HepG2 (cell line): ENCODE data around the gene BNIP1. TPM values are rescaled to one million over a fixed set of nuclear protein-coding genes. Genes with fewer than 3 reads are reported as not detected.

Experiments
- FOXA3 ChIP-seq: IDR thresholded peaks from 2 replicates; pipeline ENCODE4 v1.6.1; 2016; ENCODE audit warnings: missing genetic modification reagents, missing compliant biosample characterization
- KDM5B ChIP-seq: sonication (generic); formaldehyde crosslinking; IDR thresholded peaks from 2 replicates; pipeline ENCODE4 v1.4.0; 2020; ENCODE audit warnings: missing genetic modification reagents, mild to moderate bottlenecking, borderline replicate concordance
- MIXL1 ChIP-seq: IDR thresholded peaks from 2 replicates; pipeline ENCODE4 v1.6.1; 2016
- NFE2L1 ChIP-seq: sonication (generic); formaldehyde crosslinking; IDR thresholded peaks from 2 replicates; pipeline ENCODE4 v1.4.0; 2020; ENCODE audit warnings: missing genetic modification reagents, mild to moderate bottlenecking, borderline replicate concordance
- PTBP1 ChIP-seq: fragments of 200-400 bp; formaldehyde crosslinking; IDR thresholded peaks from 2 replicates; pipeline ENCODE4 v1.6.1; 2018; ENCODE audit warnings: low read length, low read depth; ENCODE audit not compliant: poor library complexity, severe bottlenecking
- RARA ChIP-seq: IDR thresholded peaks from 2 replicates; pipeline ENCODE4 v1.6.1; 2016; ENCODE audit warnings: missing genetic modification reagents, missing compliant biosample characterization
- ZC3H13 ChIP-seq: sonication (generic); formaldehyde crosslinking; IDR thresholded peaks from 2 replicates; pipeline ENCODE4 v1.8.1; 2023; ENCODE audit warnings: mild to moderate bottlenecking, missing genetic modification reagents, moderate library complexity
- ZNF7 ChIP-seq: IDR thresholded peaks from 2 replicates; pipeline ENCODE4 v1.6.1; 2016; ENCODE audit warnings: missing biosample characterization, missing genetic modification reagents
- ZNF720 ChIP-seq: sonication (generic); formaldehyde crosslinking; IDR thresholded peaks from 2 replicates; pipeline ENCODE4 v1.4.0; 2020; ENCODE audit warnings: missing genetic modification reagents
- polyA plus RNA-seq, 8 experiments: library from polyadenylated mRNA; depleted of rRNA in 3 of 8; stranded (reverse) in 7 of 8; unstranded in 1 of 8; fragments of >200 nt; fragmentation: Illumina TruSeq in 4 of 8; extraction: Trizol in 4 of 8; gene quantifications; 2 replicates each; pipeline versions ENCODE4 v1.2.1 to v1.2.3, GENCODE V29; 2011 to 2016; ENCODE audit warnings: low read depth in 4 of 8, missing spikeins in 1 of 8, mixed read lengths in 1 of 8; ENCODE audit not compliant: insufficient read depth in 1 of 8
- total RNA-seq, 5 experiments: library from RNA; depleted of rRNA; stranded (reverse); fragments of >200 nt; fragmentation: Illumina TruSeq; extraction: Trizol; gene quantifications; 2 replicates each; pipeline ENCODE4 v1.2.3, GENCODE V29; 2016; ENCODE audit warnings: low read depth in 1 of 5
- TF ChIP-seq, protein P1 (sequence below): IDR thresholded peaks from 2 replicates; pipeline ENCODE4 v1.4.0; 2020; ENCODE audit warnings: mild to moderate bottlenecking, missing genetic modification reagents
- TF ChIP-seq, protein P2 (sequence below): sonication (generic); formaldehyde crosslinking; IDR thresholded peaks from 2 replicates; pipeline ENCODE4 v1.4.0; 2020; ENCODE audit warnings: low read depth, mild to moderate bottlenecking, missing genetic modification reagents
- TF ChIP-seq, protein P3 (sequence below): sonication (generic); formaldehyde crosslinking; IDR thresholded peaks from 2 replicates; pipeline ENCODE4 v1.4.0; 2020; ENCODE audit warnings: missing genetic modification reagents
- TF ChIP-seq, protein P4 (sequence below): sonication (generic); formaldehyde crosslinking; IDR thresholded peaks from 2 replicates; pipeline ENCODE4 v1.4.0; 2020; ENCODE audit warnings: missing genetic modification reagents; ENCODE audit errors: not compliant biosample characterization
- TF ChIP-seq, protein P5 (sequence below): sonication (generic); formaldehyde crosslinking; conservative IDR thresholded peaks from 2 replicates; pipeline ENCODE4 v1.8.0; 2022; ENCODE audit warnings: missing genetic modification reagents

BNIP1 gene
- total and polyA plus RNA-seq, 2 of the 13 experiments (the other 11 are each of a cell fraction or from before 2014, with no cell fraction given): 13.2 to 16.9 TPM

DNA sequence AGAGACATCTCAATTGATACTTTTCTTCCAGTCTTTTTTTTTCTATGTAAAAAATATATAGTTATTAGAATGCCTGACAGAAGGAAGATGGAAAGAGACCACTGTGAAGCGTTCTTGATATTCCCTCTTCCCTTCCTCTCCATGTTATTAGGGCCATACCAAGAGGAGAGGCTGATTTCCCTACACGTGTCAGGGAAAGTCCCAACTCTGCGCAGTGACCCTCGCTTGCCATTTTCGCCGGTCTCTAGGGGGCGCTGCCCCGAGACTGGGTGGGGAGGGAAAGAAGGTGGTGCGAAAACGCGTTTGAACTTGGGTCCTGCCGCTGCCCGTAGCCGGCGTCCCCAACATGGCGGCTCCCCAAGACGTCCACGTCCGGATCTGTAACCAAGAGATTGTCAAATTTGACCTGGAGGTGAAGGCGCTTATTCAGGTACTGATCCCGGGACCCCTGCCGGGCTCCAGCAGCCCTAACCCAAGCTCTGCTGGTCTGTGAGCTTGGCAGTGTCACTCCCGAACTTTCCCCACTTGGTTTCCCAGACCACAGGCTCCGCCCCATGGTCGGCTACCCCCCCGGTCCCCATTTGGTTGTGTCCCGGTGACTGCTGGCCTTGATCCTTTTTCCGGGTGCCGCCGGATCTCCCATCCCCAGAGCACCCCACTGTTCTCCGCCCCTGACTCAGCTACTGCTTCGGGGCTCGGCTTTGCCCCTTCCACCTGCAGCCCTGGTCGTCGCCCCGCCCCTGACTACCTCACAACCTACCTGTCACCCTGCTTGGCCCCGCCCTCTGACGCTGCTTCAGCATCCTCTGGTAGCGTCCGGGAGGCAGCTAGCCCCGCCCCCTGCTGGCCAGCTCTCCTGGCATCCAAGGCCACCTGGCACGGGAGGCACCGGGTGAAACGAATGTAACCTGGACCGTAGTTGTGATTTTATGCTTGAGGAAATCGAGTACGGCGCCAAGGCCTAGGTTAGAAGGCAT lies at the start of gene BNIP1 (continued):
- peak; percentile 59; the same call in 1 of the 2 replicates for TF ChIP-seq ZC3H13
- TF ChIP-seq, protein P1, sequence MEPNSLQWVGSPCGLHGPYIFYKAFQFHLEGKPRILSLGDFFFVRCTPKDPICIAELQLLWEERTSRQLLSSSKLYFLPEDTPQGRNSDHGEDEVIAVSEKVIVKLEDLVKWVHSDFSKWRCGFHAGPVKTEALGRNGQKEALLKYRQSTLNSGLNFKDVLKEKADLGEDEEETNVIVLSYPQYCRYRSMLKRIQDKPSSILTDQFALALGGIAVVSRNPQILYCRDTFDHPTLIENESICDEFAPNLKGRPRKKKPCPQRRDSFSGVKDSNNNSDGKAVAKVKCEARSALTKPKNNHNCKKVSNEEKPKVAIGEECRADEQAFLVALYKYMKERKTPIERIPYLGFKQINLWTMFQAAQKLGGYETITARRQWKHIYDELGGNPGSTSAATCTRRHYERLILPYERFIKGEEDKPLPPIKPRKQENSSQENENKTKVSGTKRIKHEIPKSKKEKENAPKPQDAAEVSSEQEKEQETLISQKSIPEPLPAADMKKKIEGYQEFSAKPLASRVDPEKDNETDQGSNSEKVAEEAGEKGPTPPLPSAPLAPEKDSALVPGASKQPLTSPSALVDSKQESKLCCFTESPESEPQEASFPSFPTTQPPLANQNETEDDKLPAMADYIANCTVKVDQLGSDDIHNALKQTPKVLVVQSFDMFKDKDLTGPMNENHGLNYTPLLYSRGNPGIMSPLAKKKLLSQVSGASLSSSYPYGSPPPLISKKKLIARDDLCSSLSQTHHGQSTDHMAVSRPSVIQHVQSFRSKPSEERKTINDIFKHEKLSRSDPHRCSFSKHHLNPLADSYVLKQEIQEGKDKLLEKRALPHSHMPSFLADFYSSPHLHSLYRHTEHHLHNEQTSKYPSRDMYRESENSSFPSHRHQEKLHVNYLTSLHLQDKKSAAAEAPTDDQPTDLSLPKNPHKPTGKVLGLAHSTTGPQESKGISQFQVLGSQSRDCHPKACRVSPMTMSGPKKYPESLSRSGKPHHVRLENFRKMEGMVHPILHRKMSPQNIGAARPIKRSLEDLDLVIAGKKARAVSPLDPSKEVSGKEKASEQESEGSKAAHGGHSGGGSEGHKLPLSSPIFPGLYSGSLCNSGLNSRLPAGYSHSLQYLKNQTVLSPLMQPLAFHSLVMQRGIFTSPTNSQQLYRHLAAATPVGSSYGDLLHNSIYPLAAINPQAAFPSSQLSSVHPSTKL (CRISPR knock-in tag): peak; percentile 80
- TF ChIP-seq KDM5B (CRISPR knock-in tag): peak; percentile 72; the same call in 1 of the 2 replicates
- TF ChIP-seq NFE2L1 (CRISPR knock-in tag): peak; percentile 22; the same call in 1 of the 2 replicates
- TF ChIP-seq FOXA3 (CRISPR knock-in tag): peak; percentile 67
- TF ChIP-seq, protein P2, sequence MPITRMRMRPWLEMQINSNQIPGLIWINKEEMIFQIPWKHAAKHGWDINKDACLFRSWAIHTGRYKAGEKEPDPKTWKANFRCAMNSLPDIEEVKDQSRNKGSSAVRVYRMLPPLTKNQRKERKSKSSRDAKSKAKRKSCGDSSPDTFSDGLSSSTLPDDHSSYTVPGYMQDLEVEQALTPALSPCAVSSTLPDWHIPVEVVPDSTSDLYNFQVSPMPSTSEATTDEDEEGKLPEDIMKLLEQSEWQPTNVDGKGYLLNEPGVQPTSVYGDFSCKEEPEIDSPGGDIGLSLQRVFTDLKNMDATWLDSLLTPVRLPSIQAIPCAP: no peak
- TF ChIP-seq PTBP1: no peak
- peak; percentile 73 for TF ChIP-seq MIXL1
- TF ChIP-seq, protein P3, sequence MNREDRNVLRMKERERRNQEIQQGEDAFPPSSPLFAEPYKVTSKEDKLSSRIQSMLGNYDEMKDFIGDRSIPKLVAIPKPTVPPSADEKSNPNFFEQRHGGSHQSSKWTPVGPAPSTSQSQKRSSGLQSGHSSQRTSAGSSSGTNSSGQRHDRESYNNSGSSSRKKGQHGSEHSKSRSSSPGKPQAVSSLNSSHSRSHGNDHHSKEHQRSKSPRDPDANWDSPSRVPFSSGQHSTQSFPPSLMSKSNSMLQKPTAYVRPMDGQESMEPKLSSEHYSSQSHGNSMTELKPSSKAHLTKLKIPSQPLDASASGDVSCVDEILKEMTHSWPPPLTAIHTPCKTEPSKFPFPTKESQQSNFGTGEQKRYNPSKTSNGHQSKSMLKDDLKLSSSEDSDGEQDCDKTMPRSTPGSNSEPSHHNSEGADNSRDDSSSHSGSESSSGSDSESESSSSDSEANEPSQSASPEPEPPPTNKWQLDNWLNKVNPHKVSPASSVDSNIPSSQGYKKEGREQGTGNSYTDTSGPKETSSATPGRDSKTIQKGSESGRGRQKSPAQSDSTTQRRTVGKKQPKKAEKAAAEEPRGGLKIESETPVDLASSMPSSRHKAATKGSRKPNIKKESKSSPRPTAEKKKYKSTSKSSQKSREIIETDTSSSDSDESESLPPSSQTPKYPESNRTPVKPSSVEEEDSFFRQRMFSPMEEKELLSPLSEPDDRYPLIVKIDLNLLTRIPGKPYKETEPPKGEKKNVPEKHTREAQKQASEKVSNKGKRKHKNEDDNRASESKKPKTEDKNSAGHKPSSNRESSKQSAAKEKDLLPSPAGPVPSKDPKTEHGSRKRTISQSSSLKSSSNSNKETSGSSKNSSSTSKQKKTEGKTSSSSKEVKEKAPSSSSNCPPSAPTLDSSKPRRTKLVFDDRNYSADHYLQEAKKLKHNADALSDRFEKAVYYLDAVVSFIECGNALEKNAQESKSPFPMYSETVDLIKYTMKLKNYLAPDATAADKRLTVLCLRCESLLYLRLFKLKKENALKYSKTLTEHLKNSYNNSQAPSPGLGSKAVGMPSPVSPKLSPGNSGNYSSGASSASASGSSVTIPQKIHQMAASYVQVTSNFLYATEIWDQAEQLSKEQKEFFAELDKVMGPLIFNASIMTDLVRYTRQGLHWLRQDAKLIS (CRISPR knock-in tag): no peak
- TF ChIP-seq, protein P4, sequence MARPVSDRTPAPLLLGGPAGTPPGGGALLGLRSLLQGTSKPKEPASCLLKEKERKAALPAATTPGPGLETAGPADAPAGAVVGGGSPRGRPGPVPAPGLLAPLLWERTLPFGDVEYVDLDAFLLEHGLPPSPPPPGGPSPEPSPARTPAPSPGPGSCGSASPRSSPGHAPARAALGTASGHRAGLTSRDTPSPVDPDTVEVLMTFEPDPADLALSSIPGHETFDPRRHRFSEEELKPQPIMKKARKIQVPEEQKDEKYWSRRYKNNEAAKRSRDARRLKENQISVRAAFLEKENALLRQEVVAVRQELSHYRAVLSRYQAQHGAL (CRISPR knock-in tag): no peak
- TF ChIP-seq ZNF720: no peak
- TF ChIP-seq RARA (CRISPR knock-in tag): peak; percentile 32
- no peak for TF ChIP-seq ZNF7 (CRISPR knock-in tag)
- TF ChIP-seq, protein P5, sequence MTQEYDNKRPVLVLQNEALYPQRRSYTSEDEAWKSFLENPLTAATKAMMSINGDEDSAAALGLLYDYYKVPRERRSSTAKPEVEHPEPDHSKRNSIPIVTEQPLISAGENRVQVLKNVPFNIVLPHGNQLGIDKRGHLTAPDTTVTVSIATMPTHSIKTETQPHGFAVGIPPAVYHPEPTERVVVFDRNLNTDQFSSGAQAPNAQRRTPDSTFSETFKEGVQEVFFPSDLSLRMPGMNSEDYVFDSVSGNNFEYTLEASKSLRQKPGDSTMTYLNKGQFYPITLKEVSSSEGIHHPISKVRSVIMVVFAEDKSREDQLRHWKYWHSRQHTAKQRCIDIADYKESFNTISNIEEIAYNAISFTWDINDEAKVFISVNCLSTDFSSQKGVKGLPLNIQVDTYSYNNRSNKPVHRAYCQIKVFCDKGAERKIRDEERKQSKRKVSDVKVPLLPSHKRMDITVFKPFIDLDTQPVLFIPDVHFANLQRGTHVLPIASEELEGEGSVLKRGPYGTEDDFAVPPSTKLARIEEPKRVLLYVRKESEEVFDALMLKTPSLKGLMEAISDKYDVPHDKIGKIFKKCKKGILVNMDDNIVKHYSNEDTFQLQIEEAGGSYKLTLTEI (CRISPR knock-in tag): no peak
